Lung (tissue), 12 donors: ENCODE data around the gene SERPIND1. TPM values are rescaled to one million over a fixed set of nuclear protein-coding genes. Genes with fewer than 3 reads are reported as not detected.
A peak's percentile ranks its signal among the peaks of the same experiment; 100 is the strongest.

Experiments
- ATAC-seq: fragments of 200-7000 bp; cut with Tn5 transposase; one replicate; pipeline ENCODE4 v1.9.1; 2020; ENCODE audit warnings: moderate number of reproducible peaks; ENCODE audit not compliant: insufficient read depth, low FRiP score
- DNase-seq, 3 donors: peaks; one replicate each; pipeline ENCODE4 v3.0.0-alpha.2; 2013 to 2017
- H3K27ac ChIP-seq, 2 donors: one replicate each; pipeline ENCODE4 v1.5.1; 2013; ENCODE audit warnings: mild to moderate bottlenecking in 2 of 2, moderate library complexity in 2 of 2, control low read depth in 1 of 2, inconsistent platforms in 1 of 2, low read depth in 1 of 2, low read length in 1 of 2
- H3K27me3 ChIP-seq, 3 donors: one replicate each; pipeline ENCODE4 v1.5.1; 2013; ENCODE audit warnings: low read length in 2 of 3; ENCODE audit not compliant: control insufficient read depth in 3 of 3, insufficient read depth in 3 of 3
- H3K36me3 ChIP-seq, 4 donors: one replicate each; pipeline ENCODE4 v1.5.1; 2013; ENCODE audit warnings: low read length in 4 of 4, mild to moderate bottlenecking in 1 of 4, moderate library complexity in 1 of 4; ENCODE audit not compliant: control insufficient read depth in 4 of 4, insufficient read depth in 4 of 4
- H3K4me1 ChIP-seq, 5 donors: one replicate each; pipeline ENCODE4 v1.5.1; 2013; ENCODE audit warnings: low read length in 5 of 5, mild to moderate bottlenecking in 2 of 5, moderate library complexity in 1 of 5; ENCODE audit not compliant: control insufficient read depth in 5 of 5, insufficient read depth in 5 of 5
- H3K4me3 ChIP-seq: one replicate; pipeline ENCODE4 v1.5.1; 2013; ENCODE audit warnings: mild to moderate bottlenecking, control low read depth, moderate library complexity
- H3K9ac ChIP-seq, 2 donors: one replicate each; pipeline ENCODE4 v1.5.1; 2013; ENCODE audit warnings: low read length in 2 of 2, control low read depth in 1 of 2; ENCODE audit not compliant: insufficient read depth in 1 of 2
- H3K9me3 ChIP-seq, 4 donors: one replicate each; pipeline ENCODE4 v1.5.1; 2013; ENCODE audit warnings: low read length in 3 of 4, mild to moderate bottlenecking in 1 of 4, moderate library complexity in 1 of 4; ENCODE audit not compliant: control insufficient read depth in 4 of 4, insufficient read depth in 3 of 4
- CTCF ChIP-seq: IDR thresholded peaks from 2 replicates; pipeline ENCODE4 v1.5.1; 2012; ENCODE audit warnings: mild to moderate bottlenecking; ENCODE audit errors: control extremely low read depth, extremely low read depth
- WGBS, 2 donors: extraction: QIAGEN DNeasy Blood & Tissue Kit; methylation state at CpG; one replicate each; pipeline ENCODE4 v1.1.7; 2013; 5-methylcytosine and 5-hydroxymethylcytosine counted together
- polyA plus RNA-seq, 2 donors: library from polyadenylated mRNA; stranded (reverse); fragments of 200-250 nt; gene quantifications; one replicate each; pipeline ENCODE4 v1.2.1, GENCODE V29; 2013
- total RNA-seq, 2 donors: library from RNA; depleted of rRNA in 1 of 2; stranded (reverse); fragments of >200 nt in 1 of 2; gene quantifications; one replicate each; pipeline ENCODE4 v1.2.1, GENCODE V29; 2014 to 2021
- donor health status: control.
- donor health status: control.
- donor health status: Bipolar disorder and iron deficiency.
- donor health status: healthy.
- donor health status: DM: yes; HTN: yes; CAD: no.

SERPIND1 gene
- total and polyA plus RNA-seq, 4 donors: 0.02 to 2.0 (median 0.75) TPM

DNA sequence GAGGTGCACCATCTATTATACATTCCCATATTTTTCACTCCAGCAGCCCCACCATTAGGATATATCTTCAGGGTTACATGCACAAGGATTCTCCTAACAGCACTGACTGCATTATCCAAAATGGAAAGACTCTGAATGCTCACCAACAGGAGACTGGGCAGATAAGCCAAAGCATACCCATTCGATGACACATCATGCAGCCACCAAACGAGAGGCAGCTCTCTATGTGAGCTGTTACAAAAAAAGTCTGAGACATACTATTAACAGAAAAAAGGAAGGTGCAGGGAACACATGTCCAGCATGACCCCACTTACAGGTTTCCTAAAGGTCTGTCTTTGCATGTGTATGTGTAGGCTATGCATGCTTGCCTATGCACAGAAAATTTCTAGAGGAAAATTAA lies 12.4 kb upstream of the SERPIND1 start:
- no peaks in the 10 kb centered on the region for H3K9me3 ChIP-seq
- peaks cover 3 to 33% (median 18%) of the 10 kb centered on the region in 4 donors for H3K36me3 ChIP-seq
- no peak overlapping the region for H3K27ac ChIP-seq
- no peak overlapping the region for H3K9ac ChIP-seq
- WGBS, 2 donors: 90 to 94% methylated on average over 2 of the region's 2 CpGs
- H3K27me3 ChIP-seq: no peaks in the 10 kb centered on the region
- no peak for TF ChIP-seq CTCF
- DNase-seq (no peak), ATAC-seq (no peak)
- H3K4me1 ChIP-seq: no peaks in the 10 kb centered on the region
- no peak overlapping the region for H3K4me3 ChIP-seq

- ATAC-seq (no peak), DNase-seq (peak in 1 of 3 donors; percentile 29)
- H3K9ac ChIP-seq: no peak overlapping the region
- H3K4me1 ChIP-seq: no peaks in the 10 kb centered on the region
- H3K27me3 ChIP-seq: no peaks in the 10 kb centered on the region
- H3K36me3 ChIP-seq: peaks cover 3 to 35% (median 18%) of the 10 kb centered on the region in 4 donors
- no peak overlapping the region for H3K27ac ChIP-seq
- no peak overlapping the region for H3K4me3 ChIP-seq
- no peak for TF ChIP-seq CTCF
- H3K9me3 ChIP-seq: no peaks in the 10 kb centered on the region
- 68 to 91% methylated on average over 7 of the region's 7 CpGs for WGBS, 2 donors
Measured at GRCh38 chr22:20762233-20762796, 11.6 kb upstream of the SERPIND1 start.

GRCh38 chr22:20763630-20764470 lies 10.1 kb upstream of the SERPIND1 start:
- WGBS, 2 donors: 78 to 86% methylated on average over 13 of the region's 13 CpGs

More at GRCh38 chr22:20763630-20764470, 10.1 kb upstream of the SERPIND1 start:
- Histone ChIP-seq H3K9me3 (no peaks in the 10 kb centered on the region), H3K27ac (no peak overlapping the region), H3K4me3 (no peak overlapping the region), H3K27me3 (no peaks in the 10 kb centered on the region), H3K36me3 (peaks cover 3 to 31% (median 17%) of the 10 kb centered on the region in 4 donors), H3K4me1 (peaks cover 0 to 3% (median 0%) of the 10 kb centered on the region in 5 donors), H3K9ac (no peak overlapping the region)
- DNase-seq (no peak), ATAC-seq (no peak)
- no peak for TF ChIP-seq CTCF
